Stimulated activated naive B cell treated with anti-CD40 and anti-IgM and Interleukin-4, amounts not matched to agents 10 μg/mL and 1 μg/mL and 100 μg/mL, for 72 hours (primary cell): ENCODE results near the gene PNPO.
"Not testable (repeated sequence)": the region's sequence is repeated elsewhere in the genome, so short reads cannot be mapped to it uniquely, and the experiment has no call there.

Experiments
- ATAC-seq, 2 donors: fragments of 150-1000 bp; cut with Tn5 transposase; replicated peaks; 2 replicates each; pipeline ENCODE4 v1.10.0; 2021; ENCODE audit warnings: moderate library complexity in 1 of 2
- DNase-seq: peaks from one replicate; pipeline ENCODE4 v3.0.0; 2021
- H3K27ac Mint-ChIP-seq: one replicate; pipeline ENCODE4 v1.8.0; 2022; ENCODE audit warnings: mild to moderate bottlenecking, mixed read lengths
- H3K27me3 Mint-ChIP-seq, 2 donors: one replicate each; pipeline ENCODE4 v1.8.0; 2022; ENCODE audit warnings: mixed read lengths in 2 of 2
- H3K36me3 Mint-ChIP-seq, 2 donors: one replicate each; pipeline ENCODE4 v1.8.0; 2022; ENCODE audit warnings: mixed read lengths in 2 of 2, mild to moderate bottlenecking in 1 of 2
- H3K4me1 Mint-ChIP-seq, 2 donors: one replicate each; pipeline ENCODE4 v1.8.0; 2022; ENCODE audit warnings: mixed read lengths in 2 of 2, mild to moderate bottlenecking in 1 of 2
- H3K4me3 Mint-ChIP-seq, 2 donors: one replicate each; pipeline ENCODE4 v1.8.0; 2022; ENCODE audit warnings: mild to moderate bottlenecking in 2 of 2, mixed read lengths in 2 of 2, moderate library complexity in 1 of 2
- H3K9me3 Mint-ChIP-seq, 2 donors: one replicate each; pipeline ENCODE4 v1.8.0; 2022; ENCODE audit warnings: mixed read lengths in 2 of 2, mild to moderate bottlenecking in 1 of 2

Gene PNPO

DNA sequence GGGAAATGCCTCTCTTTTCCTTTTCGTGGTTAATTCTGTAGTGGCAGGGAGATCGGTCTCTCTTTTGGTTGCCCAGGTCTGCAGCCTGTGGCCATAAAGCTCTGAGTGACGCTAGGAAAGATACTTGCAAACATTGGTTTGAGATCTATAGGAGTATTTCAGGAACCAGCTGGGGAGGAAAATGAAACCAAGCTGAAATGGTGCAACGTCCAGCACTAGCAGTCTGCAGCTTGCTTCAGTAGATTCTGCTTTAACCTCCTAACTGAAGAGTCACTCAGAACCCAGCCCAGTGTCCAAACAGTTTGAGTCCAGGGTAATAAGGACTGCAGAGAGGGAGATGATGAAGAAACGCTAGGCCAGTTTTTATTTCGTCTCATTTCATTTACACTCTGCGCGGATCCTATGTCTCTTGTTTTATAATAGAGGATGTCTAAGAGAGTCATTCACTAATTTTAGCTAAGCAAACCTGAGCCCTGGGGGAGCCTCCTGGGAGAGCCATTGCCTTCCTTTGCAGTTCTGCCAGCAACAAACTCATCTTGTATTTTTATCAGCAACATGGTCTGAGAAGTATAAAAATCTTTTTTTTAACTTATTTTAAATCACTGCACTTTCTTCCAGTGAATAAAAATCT lies 33.3 kb upstream of the PNPO start:
- H3K4me1 Mint-ChIP-seq = peaks cover 22 to 42% of the 10 kb centered on the region in 2 donors
- no peak for ATAC-seq
- H3K27me3 Mint-ChIP-seq = no peaks in the 10 kb centered on the region
- no peak for DNase-seq
- no peaks in the 10 kb centered on the region for H3K9me3 Mint-ChIP-seq
- H3K4me3 Mint-ChIP-seq = peak overlapping the region; percentile 6 to 47
- H3K27ac Mint-ChIP-seq = peak overlapping the region; percentile 81
- H3K36me3 Mint-ChIP-seq = peaks cover 20 to 35% of the 10 kb centered on the region in 2 donors

- H3K36me3 Mint-ChIP-seq = peaks cover 27 to 42% of the 10 kb centered on the region in 2 donors
- no peaks in the 10 kb centered on the region for H3K27me3 Mint-ChIP-seq
- ATAC-seq = no peak
- H3K4me1 Mint-ChIP-seq = peaks cover 6 to 13% of the 10 kb centered on the region in 2 donors
- DNase-seq = no peak
- H3K9me3 Mint-ChIP-seq = no peaks in the 10 kb centered on the region
- H3K4me3 Mint-ChIP-seq = no peak overlapping the region
- H3K27ac Mint-ChIP-seq = no peak overlapping the region
Observed at GRCh38 chr17:47913050-47913449, 28.3 kb upstream of the PNPO start.

DNA sequence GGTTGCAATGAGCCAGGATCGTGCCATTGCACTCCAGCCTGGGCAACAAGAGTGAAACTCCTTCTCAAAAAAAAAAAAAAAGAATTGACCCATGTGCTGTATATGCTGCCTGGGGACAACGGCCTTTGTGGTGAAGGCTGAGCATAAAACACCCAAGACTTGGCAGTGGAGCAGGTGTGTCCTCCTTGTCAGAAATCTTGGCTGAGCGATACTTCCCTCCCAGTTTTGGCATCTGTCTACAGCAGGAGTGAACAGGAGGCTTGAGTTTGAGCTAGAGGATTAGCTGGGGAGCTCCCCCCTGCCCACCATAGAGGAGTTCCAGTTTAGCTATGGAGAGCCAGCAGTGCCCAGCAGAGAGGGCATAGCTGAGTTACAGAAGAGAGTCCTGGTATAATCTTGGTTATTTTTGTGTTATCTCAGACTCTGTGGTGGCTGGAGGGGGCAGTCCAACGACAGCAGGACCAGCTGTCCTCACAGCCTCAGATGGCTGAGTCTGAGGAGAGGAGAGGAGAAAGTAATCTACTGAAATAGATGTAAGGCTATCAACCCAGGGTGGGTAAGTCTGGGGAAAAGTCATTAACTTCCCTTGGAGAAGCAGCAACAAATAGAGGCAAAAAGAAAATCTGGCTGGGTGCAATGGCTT lies 26.9 kb upstream of the PNPO start:
- H3K27ac Mint-ChIP-seq = no peak overlapping the region
- ATAC-seq = no peak
- H3K36me3 Mint-ChIP-seq = peaks cover 26 to 38% of the 10 kb centered on the region in 2 donors

DNA sequence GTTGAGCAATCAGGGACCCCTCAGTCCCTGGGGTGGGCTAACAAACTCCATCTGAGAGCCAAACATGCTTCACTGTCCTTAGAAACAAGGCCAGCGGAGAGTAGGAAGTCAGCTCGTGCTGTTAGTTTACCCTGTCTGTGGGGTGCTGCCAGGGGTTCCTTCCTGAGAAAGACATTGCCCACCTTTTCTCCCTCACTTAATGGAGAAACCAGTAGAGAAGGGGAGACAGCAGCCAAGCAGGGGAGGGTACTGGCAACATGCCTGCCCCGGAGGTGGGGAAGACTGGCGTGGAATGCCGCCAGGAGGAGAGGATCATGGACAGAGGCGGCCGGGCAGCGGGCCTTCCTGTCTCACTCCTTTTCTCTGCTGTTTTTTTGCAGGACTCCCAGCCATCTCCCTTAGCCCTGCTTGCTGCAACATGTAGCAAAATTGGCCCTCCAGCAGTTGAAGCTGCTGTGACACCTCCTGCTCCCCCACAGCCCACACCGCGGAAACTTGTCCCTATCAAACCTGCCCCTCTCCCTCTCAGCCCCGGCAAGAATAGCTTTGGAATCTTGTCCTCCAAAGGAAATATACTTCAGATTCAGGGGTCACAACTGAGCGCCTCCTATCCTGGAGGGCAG lies 25.5 kb upstream of the PNPO start:
- Mint-ChIP-seq H3K27me3 (no peaks in the 10 kb centered on the region), H3K4me1 (peaks cover 6 to 11% of the 10 kb centered on the region in 2 donors), H3K9me3 (no peaks in the 10 kb centered on the region), H3K36me3 (peaks cover 29 to 43% of the 10 kb centered on the region in 2 donors), H3K27ac (no peak overlapping the region), H3K4me3 (no peak overlapping the region)
- no peak for ATAC-seq
- DNase-seq = no peak

More for the DNA sequence above, 26.9 kb upstream of the PNPO start:
- H3K4me1 Mint-ChIP-seq = peaks cover 6 to 11% of the 10 kb centered on the region in 2 donors
- H3K9me3 Mint-ChIP-seq = no peaks in the 10 kb centered on the region
- H3K4me3 Mint-ChIP-seq = no peak overlapping the region
- no peaks in the 10 kb centered on the region for H3K27me3 Mint-ChIP-seq
- DNase-seq = no peak

GRCh38 chr17:47916489-47917208 lies 24.7 kb upstream of the PNPO start:
- H3K27ac Mint-ChIP-seq = no peak overlapping the region
- DNase-seq (no peak), ATAC-seq (no peak)
- no peak overlapping the region for H3K4me3 Mint-ChIP-seq
- H3K4me1 Mint-ChIP-seq = peaks cover 6 to 11% of the 10 kb centered on the region in 2 donors
- no peaks in the 10 kb centered on the region for H3K27me3 Mint-ChIP-seq
- H3K36me3 Mint-ChIP-seq = peaks cover 30 to 46% of the 10 kb centered on the region in 2 donors
- no peaks in the 10 kb centered on the region for H3K9me3 Mint-ChIP-seq

- no peak overlapping the region for H3K27ac Mint-ChIP-seq
Observed at GRCh38 chr17:47917581-47917980, 23.8 kb upstream of the PNPO start.

DNA sequence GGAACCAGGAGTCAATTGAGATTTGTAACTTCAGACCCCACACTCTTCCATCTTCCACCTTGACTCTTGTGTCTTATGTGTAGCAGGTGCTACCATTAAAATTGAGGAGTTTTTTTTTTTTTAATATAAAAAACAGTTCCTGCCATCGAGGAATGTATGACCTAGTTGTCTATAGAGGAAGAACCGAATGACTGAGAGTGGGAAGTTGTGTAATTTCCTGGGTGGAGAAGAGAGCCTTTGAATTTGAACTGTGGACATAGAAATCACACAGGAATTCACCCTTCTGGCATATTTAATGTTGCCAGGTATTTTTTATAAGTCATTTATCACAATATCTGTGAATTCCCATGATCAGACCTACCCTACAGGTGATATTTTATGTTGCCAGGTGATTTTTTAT lies 23.4 kb upstream of the PNPO start:
- H3K27me3 Mint-ChIP-seq = no peaks in the 10 kb centered on the region
- no peak overlapping the region for H3K27ac Mint-ChIP-seq
- H3K4me3 Mint-ChIP-seq = no peak overlapping the region
- peaks cover 0 to 4% of the 10 kb centered on the region in 2 donors for H3K4me1 Mint-ChIP-seq
- H3K36me3 Mint-ChIP-seq = peaks cover 25 to 42% of the 10 kb centered on the region in 2 donors
- no peaks in the 10 kb centered on the region for H3K9me3 Mint-ChIP-seq
- DNase-seq (no peak), ATAC-seq (no peak)

More at GRCh38 chr17:47917581-47917980, 23.8 kb upstream of the PNPO start:
- H3K4me1 Mint-ChIP-seq = peaks cover 4 to 6% of the 10 kb centered on the region in 2 donors
- peaks cover 26 to 43% of the 10 kb centered on the region in 2 donors for H3K36me3 Mint-ChIP-seq
- H3K9me3 Mint-ChIP-seq = no peaks in the 10 kb centered on the region
- no peak overlapping the region for H3K4me3 Mint-ChIP-seq
- no peaks in the 10 kb centered on the region for H3K27me3 Mint-ChIP-seq
- DNase-seq = no peak
- no peak for ATAC-seq

- no peak overlapping the region for H3K27ac Mint-ChIP-seq
- no peaks in the 10 kb centered on the region for H3K9me3 Mint-ChIP-seq
- H3K4me3 Mint-ChIP-seq = no peak overlapping the region
- peaks cover 29 to 46% of the 10 kb centered on the region in 2 donors for H3K36me3 Mint-ChIP-seq
- DNase-seq = no peak
- ATAC-seq = no peak
- H3K27me3 Mint-ChIP-seq = no peaks in the 10 kb centered on the region
- peaks cover 0 to 4% of the 10 kb centered on the region in 2 donors for H3K4me1 Mint-ChIP-seq
Observed at GRCh38 chr17:47918991-47919390, 22.4 kb upstream of the PNPO start.

- not testable (repeated sequence) for H3K27me3 Mint-ChIP-seq, H3K27ac Mint-ChIP-seq, DNase-seq, H3K4me3 Mint-ChIP-seq, H3K4me1 Mint-ChIP-seq, ATAC-seq, H3K9me3 Mint-ChIP-seq
- peaks cover 29 to 44% of the 10 kb centered on the region in 2 donors for H3K36me3 Mint-ChIP-seq
Observed at GRCh38 chr17:47919889-47920288, 21.5 kb upstream of the PNPO start.

DNA sequence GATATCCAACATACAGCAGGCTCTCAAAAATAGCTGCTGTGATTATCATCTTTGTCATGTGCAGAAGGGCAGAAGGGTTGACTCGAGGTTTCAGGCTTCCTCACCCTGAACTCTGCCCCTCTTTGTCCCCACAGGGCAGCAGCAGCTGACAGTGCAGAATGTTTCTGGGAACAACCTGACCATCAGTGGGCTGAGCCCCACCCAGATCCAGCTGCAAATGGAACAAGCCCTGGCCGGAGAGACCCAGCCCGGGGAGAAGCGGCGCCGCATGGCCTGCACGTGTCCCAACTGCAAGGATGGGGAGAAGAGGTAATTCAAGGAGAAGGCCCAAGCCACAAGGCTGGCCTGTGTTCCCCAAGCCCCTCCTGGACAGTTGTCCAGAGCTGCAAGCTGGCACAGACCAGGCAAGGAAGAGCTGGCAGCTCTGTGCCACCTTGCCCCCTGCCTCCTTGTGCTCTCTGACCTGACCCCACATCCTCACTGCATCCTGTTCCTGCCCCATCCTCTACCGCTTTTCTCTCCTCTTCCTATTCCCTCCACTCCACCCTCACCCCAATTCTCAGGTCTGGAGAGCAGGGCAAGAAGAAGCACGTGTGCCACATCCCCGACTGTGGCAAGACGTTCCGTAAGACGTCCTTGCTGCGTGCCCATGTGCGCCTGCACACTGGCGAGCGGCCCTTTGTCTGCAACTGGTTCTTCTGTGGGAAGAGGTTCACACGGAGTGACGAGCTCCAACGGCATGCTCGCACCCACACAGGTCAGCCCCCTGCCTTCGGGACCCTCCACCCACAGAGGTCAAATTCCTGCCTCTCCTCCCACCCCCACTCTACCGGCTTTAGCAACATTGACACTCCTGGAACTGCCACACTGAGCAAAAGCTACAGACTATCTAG lies 16.3 kb upstream of the PNPO start:
- DNase-seq = no peak
- Mint-ChIP-seq H3K36me3 (peaks cover 35 to 55% of the 10 kb centered on the region in 2 donors), H3K9me3 (no peaks in the 10 kb centered on the region), H3K4me3 (no peak overlapping the region), H3K4me1 (peaks cover 0 to 4% of the 10 kb centered on the region in 2 donors), H3K27me3 (no peaks in the 10 kb centered on the region), H3K27ac (no peak overlapping the region)
- no peak for ATAC-seq

GRCh38 chr17:47925678-47925988 lies 15.7 kb upstream of the PNPO start:
- Mint-ChIP-seq H3K36me3 (peaks cover 35 to 54% of the 10 kb centered on the region in 2 donors), H3K4me3 (no peak overlapping the region)

DNA sequence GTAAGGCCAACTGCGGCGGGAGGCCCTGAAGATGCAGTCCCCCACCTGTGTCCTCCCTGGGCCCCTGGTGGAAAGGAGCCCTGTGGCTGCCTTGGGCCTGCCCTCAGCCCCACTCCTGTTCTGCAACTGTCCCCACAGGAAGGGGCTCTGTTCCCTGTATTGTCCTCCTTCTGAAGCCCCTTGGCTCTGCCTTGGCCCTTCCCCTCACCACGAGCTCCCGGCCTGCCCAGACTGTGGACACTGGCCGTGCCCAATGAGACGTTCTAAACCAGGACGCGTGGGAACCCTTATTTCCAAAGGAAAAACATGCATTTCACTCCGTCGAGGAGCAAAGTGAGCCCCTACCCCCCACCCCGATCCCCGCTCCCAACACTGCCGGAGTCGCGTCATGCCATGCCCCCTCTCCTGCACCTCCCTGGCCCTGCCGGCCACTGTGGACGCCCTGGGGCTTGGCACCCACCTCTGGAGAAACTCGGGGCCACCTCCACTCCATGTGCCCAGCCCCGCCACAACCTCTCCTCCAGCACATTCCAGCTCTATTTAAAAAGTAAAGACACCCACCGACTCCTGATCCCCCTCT lies 13.5 kb upstream of the PNPO start:
- peaks cover 32 to 44% of the 10 kb centered on the region in 2 donors for H3K36me3 Mint-ChIP-seq
- no peaks in the 10 kb centered on the region for H3K9me3 Mint-ChIP-seq
- ATAC-seq (no peak), DNase-seq (no peak)
- H3K27ac Mint-ChIP-seq = no peak overlapping the region
- peaks cover 2 to 4% of the 10 kb centered on the region in 2 donors for H3K4me1 Mint-ChIP-seq
- H3K27me3 Mint-ChIP-seq = no peaks in the 10 kb centered on the region
- no peak overlapping the region for H3K4me3 Mint-ChIP-seq

More at GRCh38 chr17:47925678-47925988, 15.7 kb upstream of the PNPO start:
- Mint-ChIP-seq H3K4me1 (peaks cover 0 to 4% of the 10 kb centered on the region in 2 donors), H3K27ac (no peak overlapping the region), H3K27me3 (no peaks in the 10 kb centered on the region), H3K9me3 (no peaks in the 10 kb centered on the region)
- no peak for DNase-seq
- ATAC-seq = no peak

DNA sequence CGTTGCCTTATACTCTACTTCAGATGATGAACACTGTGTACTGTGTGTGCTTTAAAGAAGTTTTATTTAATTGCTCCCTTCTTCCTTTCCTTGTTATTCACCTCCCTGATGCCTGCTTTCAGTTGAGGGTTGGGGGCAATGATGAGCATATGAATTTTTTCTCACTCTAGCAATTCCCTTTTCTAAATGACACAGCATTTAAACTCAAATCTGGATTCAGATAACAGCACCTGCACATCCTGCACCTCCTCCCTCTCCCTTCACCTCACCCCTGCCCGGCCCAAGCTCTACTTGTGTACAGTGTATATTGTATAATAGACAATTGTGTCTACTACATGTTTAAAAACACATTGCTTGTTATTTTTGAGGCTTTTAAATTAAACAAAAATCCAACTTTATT lies 13.0 kb upstream of the PNPO start:
- Mint-ChIP-seq H3K4me1 (peaks cover 5 to 7% of the 10 kb centered on the region in 2 donors), H3K27ac (no peak overlapping the region), H3K4me3 (no peak overlapping the region), H3K9me3 (no peaks in the 10 kb centered on the region), H3K27me3 (no peaks in the 10 kb centered on the region), H3K36me3 (peaks cover 31 to 45% of the 10 kb centered on the region in 2 donors)
- no peak for DNase-seq
- ATAC-seq = no peak
